Duodenal mucosa (tissue), 2 donors: ENCODE measurements around the gene HACD2.
"Not testable (repeated sequence)": the region's sequence is repeated elsewhere in the genome, so short reads cannot be mapped to it uniquely, and the experiment has no call there.

Experiments
- H3K27ac ChIP-seq: one replicate; pipeline ENCODE4 v1.7.0; 2013; ENCODE audit warnings: low read depth, low read length
- H3K27me3 ChIP-seq, 2 donors: one replicate each; pipeline ENCODE4 v1.7.0; 2013; ENCODE audit warnings: low read length in 2 of 2, control low read depth in 1 of 2; ENCODE audit not compliant: insufficient read depth in 2 of 2, control insufficient read depth in 1 of 2
- H3K36me3 ChIP-seq, 2 donors: one replicate each; pipeline ENCODE4 v1.7.0; 2013; ENCODE audit warnings: low read length in 2 of 2, control low read depth in 1 of 2; ENCODE audit not compliant: insufficient read depth in 2 of 2, control insufficient read depth in 1 of 2
- H3K4me1 ChIP-seq, 2 donors: one replicate each; pipeline ENCODE4 v1.7.0; 2013; ENCODE audit warnings: low read length in 2 of 2, control low read depth in 1 of 2; ENCODE audit not compliant: insufficient read depth in 2 of 2, control insufficient read depth in 1 of 2
- H3K4me3 ChIP-seq, 2 donors: one replicate each; pipeline ENCODE4 v1.7.0; 2013; ENCODE audit warnings: low read length in 2 of 2, low read depth in 1 of 2
- H3K9ac ChIP-seq, 2 donors: one replicate each; pipeline ENCODE4 v1.7.0; 2013; ENCODE audit warnings: low read length in 2 of 2, low read depth in 1 of 2
- H3K9me3 ChIP-seq, 2 donors: one replicate each; pipeline ENCODE4 v1.7.0; 2013; ENCODE audit warnings: low read length in 2 of 2, control low read depth in 1 of 2; ENCODE audit not compliant: control insufficient read depth in 1 of 2

The HACD2 gene

DNA sequence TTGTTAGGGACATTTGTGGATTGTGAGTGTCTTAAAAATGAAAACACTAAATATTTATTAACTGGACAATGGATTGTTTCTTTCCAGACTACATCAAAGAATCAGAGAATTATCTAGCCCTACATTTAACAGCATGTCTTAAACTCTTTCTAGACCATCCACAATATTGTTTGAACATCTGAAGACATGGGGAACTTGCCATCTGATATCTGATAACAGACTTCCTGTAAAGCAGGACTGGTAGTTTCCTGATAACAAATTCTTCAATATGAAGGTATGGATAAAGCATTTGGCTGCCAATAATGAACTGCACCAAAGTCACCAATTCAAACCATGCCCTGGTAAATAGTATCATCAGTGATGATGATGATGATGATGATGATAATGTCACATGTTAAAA is 26.2 kb upstream of the HACD2 start:
- Histone ChIP-seq H3K27ac (no peak overlapping the region), H3K27me3 (no peaks in the 10 kb centered on the region), H3K4me1 (peaks cover 0 to 7% of the 10 kb centered on the region in 2 donors), H3K36me3 (peaks cover 0 to 12% of the 10 kb centered on the region in 2 donors), H3K4me3 (no peak overlapping the region), H3K9ac (no peak overlapping the region), H3K9me3 (no peaks in the 10 kb centered on the region)

DNA sequence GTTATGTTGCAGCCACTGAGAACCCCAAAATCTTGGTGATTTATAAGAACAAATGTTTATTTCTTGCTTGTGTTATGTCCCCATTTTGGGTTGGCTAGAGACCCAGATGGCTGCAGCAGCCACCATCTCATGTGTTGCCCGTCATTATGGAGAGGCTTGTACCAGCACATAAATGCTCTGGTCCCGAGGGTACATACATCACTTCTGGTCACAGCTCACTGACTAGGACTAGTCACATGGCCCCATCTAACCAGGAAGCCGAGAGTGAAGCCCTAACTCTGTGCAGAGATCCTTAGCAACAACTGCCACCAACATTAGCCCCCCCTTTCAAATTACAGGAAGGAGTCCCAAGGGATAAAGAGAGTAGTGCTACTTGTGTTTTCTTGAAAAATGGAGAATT is 25.5 kb upstream of the HACD2 start:
- H3K27me3 ChIP-seq: no peaks in the 10 kb centered on the region
- no peaks in the 10 kb centered on the region for H3K9me3 ChIP-seq
- H3K27ac ChIP-seq: no peak overlapping the region
- H3K4me1 ChIP-seq: peaks cover 7 to 13% of the 10 kb centered on the region in 2 donors
- H3K9ac ChIP-seq: no peak overlapping the region
- peaks cover 0 to 12% of the 10 kb centered on the region in 2 donors for H3K36me3 ChIP-seq
- no peak overlapping the region for H3K4me3 ChIP-seq

DNA sequence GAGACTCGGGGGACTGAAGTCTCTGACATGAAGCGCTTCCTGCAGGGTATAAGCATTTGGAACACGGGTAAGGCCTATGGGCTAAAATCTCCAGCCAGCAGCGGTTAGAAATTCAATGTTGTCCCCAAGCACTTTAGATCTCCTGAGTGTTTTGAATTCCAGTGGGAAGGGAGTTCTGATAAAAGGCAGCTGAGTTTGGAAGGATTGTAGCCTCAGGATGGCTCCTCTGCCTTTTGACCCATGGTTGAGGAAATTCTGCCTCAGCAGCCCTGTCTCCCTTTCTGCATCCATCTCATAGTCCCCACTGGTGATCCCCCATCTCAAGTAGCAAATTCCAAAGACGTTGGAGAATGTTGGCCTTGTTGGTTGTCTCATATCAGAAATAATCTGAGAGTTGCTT is 24.2 kb upstream of the HACD2 start:
- Histone ChIP-seq H3K4me3 (no peak overlapping the region), H3K9ac (no peak overlapping the region), H3K9me3 (no peaks in the 10 kb centered on the region), H3K4me1 (peaks cover 15 to 19% of the 10 kb centered on the region in 2 donors), H3K36me3 (peaks cover 0 to 9% of the 10 kb centered on the region in 2 donors), H3K27ac (no peak overlapping the region), H3K27me3 (no peaks in the 10 kb centered on the region)

DNA sequence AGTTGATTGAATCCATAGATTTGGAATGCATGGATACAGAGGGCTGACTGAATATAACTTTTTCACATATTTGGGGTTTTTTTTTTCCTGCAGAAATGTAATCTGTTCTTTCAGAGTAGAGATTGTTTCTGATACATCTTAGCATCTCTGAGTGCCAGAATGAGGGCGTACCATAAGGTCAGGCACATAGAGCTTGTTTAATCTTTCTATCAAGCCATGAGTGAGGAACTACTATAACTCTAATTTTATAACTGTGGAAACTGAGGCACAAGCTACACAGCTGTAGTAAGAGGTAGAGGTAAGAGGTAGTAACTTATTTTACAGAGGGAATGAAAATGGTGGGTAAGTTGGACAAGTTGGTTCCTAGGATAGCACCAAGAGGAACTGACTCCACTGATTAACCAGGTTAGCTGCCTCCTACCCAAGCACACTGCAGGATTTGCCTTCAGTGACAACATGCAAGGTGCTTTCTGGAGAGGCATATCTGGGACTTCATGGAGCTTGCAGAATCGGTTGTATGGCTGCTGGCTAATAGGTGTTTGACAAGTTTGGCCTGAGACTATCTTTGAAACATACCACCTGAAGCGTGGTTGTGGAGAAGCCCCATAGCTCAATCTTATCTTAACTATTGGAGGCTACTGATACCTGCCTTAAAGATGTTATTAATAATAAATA is 23.5 kb upstream of the HACD2 start:
- peaks cover 15 to 22% of the 10 kb centered on the region in 2 donors for H3K4me1 ChIP-seq
- H3K27ac ChIP-seq: no peak overlapping the region

DNA sequence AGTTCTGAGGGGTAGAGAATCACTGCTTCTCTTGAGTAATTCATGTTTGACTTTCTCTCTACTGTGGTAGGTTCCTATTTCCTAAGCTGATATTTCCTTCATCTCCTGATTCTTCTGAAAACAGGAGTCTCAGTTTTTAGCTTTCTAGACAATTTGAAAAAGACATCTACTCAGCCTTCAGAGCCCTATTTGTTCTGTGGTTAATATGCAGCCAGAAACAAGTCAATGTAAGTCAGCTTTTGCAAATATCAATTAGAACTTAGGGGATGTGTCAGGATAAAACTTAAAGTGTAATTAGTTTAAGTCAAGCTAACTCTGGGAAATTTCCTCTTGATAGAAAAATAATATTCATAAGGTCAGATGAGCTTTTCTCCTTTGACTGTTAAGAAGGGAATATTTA is 21.7 kb upstream of the HACD2 start:
- no peaks in the 10 kb centered on the region for H3K9me3 ChIP-seq
- H3K9ac ChIP-seq: no peak overlapping the region
- H3K27ac ChIP-seq: no peak overlapping the region
- peaks cover 27 to 35% of the 10 kb centered on the region in 2 donors for H3K4me1 ChIP-seq
- H3K27me3 ChIP-seq: no peaks in the 10 kb centered on the region
- no peaks in the 10 kb centered on the region for H3K36me3 ChIP-seq
- no peak overlapping the region for H3K4me3 ChIP-seq

More for the DNA sequence above, 23.5 kb upstream of the HACD2 start:
- Histone ChIP-seq H3K27me3 (no peaks in the 10 kb centered on the region), H3K4me3 (no peak overlapping the region), H3K9ac (no peak overlapping the region), H3K36me3 (peaks cover 0 to 9% of the 10 kb centered on the region in 2 donors), H3K9me3 (no peaks in the 10 kb centered on the region)

DNA sequence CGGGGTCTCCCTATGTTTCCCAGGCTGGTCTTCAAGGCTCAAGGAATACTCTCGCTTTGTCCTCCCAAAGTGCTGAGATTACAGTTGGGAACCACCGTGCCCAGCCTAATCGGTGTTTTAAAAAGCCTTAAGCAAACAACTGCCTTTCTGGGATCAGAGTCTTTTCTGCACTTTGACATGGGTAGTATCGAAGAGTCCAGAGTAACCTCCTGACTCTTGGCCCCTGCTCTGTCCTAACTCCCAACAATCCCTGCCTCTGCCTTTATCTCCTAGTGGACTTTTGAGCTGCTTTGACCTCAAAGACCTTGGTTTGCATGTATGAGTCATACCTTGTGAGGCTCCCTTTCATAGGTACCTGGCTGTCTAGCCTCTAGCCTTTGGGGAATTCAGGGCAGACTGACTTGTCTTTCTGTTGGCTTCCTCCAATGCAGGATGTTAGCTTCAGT is 21.0 kb upstream of the HACD2 start:
- H3K27me3 ChIP-seq: no peaks in the 10 kb centered on the region
- peaks cover 32 to 41% of the 10 kb centered on the region in 2 donors for H3K4me1 ChIP-seq
- H3K36me3 ChIP-seq: no peaks in the 10 kb centered on the region
- no peak overlapping the region for H3K27ac ChIP-seq
- H3K4me3 ChIP-seq: no peak overlapping the region
- no peak overlapping the region for H3K9ac ChIP-seq
- H3K9me3 ChIP-seq: no peaks in the 10 kb centered on the region

DNA sequence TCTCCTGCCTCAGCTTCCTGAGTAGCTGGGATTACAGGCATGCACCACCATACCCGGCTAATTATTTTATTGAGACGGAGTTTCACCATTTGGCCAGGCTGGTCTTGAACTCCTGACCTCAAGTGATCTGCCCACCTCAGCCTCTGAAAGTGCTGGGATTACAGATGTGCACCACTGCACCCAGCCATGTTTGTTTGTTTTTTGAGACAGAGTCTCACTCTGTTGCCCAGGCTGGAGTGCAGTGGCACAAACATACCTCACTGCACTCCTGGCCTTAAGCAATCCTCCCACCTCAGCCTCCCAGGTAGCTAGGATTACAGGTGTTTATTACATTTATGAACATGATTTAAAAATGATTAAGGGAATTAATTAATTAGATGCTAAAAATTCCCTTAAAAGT is 18.3 kb upstream of the HACD2 start:
- not testable (repeated sequence) for H3K27me3 ChIP-seq
- H3K4me1 ChIP-seq: peaks cover 32 to 43% of the 10 kb centered on the region in 2 donors

DNA sequence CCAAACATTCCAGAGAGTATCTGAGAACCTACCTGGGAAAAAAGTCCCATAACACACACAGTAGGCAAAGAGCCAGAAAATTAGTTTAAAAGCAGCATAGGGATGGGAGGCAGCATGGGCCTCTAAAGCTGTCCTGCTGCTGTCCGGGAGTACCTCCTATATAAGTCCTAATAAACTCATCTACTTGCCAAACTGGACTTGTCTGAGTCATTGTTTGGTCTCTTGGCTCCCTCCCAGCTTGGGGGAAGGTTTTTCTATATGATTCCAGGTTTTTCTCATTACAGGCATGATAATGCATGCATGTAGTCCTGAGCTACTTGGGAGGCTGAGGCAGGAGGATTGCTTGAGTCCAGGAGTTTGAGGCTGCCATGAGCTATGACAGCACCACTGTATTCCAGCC is 17.5 kb upstream of the HACD2 start:
- H3K4me1 ChIP-seq: peaks cover 32 to 42% of the 10 kb centered on the region in 2 donors
- H3K27me3 ChIP-seq: no peaks in the 10 kb centered on the region
- H3K9me3 ChIP-seq: no peaks in the 10 kb centered on the region
- H3K27ac ChIP-seq: no peak overlapping the region
- H3K9ac ChIP-seq: no peak overlapping the region
- H3K4me3 ChIP-seq: no peak overlapping the region
- H3K36me3 ChIP-seq: no peaks in the 10 kb centered on the region

More for the DNA sequence above, 18.3 kb upstream of the HACD2 start:
- not testable (repeated sequence) for H3K4me3 ChIP-seq, H3K36me3 ChIP-seq, H3K9ac ChIP-seq, H3K27ac ChIP-seq, H3K9me3 ChIP-seq

DNA sequence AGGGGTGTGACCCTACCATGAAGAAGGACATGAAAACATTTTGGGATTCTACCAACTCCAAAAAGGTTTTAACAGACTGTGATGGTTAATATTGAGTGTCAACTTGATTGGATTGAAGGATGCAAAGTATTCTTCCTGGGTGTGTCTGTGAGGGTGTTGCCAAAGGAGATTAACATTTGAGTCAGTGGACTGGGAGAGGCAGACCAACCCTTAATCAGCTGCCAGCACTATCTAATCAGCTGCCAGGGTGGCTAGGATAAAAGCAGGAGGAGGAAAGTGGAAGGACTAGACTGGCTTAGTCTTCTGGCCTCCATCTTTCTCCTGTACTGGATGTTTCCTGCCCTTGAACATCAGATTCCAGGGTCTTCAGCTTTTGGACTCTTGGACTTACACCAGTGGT is 16.0 kb upstream of the HACD2 start:
- not testable (repeated sequence) for H3K4me3 ChIP-seq, H3K27ac ChIP-seq, H3K36me3 ChIP-seq, H3K27me3 ChIP-seq, H3K9ac ChIP-seq, H3K9me3 ChIP-seq
- peaks cover 31 to 39% of the 10 kb centered on the region in 2 donors for H3K4me1 ChIP-seq

DNA sequence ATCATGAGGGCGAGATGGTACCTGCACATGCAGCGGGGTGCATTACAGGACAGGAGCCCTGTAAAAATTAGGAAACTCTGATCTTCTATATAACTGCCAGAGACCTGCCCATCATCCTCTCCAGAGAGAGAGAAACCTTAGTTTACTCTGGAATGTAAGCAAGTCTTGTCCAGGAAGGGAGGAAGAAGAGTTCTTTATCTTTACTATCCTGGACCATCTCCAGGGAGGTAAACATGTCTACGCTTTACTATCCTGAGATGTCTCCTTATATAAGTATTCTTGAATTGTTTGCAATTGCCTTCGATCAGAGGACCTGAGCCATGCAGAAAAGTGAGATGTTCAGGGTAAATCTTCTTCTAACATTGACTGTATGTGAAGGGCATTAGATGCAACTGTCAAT is 12.7 kb upstream of the HACD2 start:
- no peaks in the 10 kb centered on the region for H3K9me3 ChIP-seq
- no peak overlapping the region for H3K9ac ChIP-seq
- H3K36me3 ChIP-seq: no peaks in the 10 kb centered on the region
- H3K4me3 ChIP-seq: no peak overlapping the region
- H3K4me1 ChIP-seq: peaks cover 15 to 24% of the 10 kb centered on the region in 2 donors
- H3K27ac ChIP-seq: no peak overlapping the region
- H3K27me3 ChIP-seq: no peaks in the 10 kb centered on the region
